Mesothelial cell of epicardium (in vitro differentiated cells): ENCODE results near the gene TMEM208. TPM values are rescaled to one million over a fixed set of nuclear protein-coding genes. Genes with fewer than 3 reads are reported as not detected.

Experiments used
- DNase-seq, 2 experiments: peaks; one replicate each; pipeline ENCODE4 v3.0.0; 2021; ENCODE audit warnings: low spot score in 2 of 2; ENCODE audit not compliant: unreplicated experiment in 2 of 2
- H3K27ac Mint-ChIP-seq: 2 replicates; pipeline ENCODE4 v1.8.0; 2021; ENCODE audit warnings: mixed read lengths
- H3K27me3 Mint-ChIP-seq: 2 replicates; pipeline ENCODE4 v1.8.0; 2021; ENCODE audit warnings: low read depth, mixed read lengths
- H3K36me3 Mint-ChIP-seq: 2 replicates; pipeline ENCODE4 v1.8.0; 2021; ENCODE audit warnings: mixed read lengths
- H3K4me1 Mint-ChIP-seq: 2 replicates; pipeline ENCODE4 v1.8.0; 2021; ENCODE audit warnings: mixed read lengths
- H3K4me3 Mint-ChIP-seq: 2 replicates; pipeline ENCODE4 v1.8.0; 2021; ENCODE audit warnings: mild to moderate bottlenecking, moderate library complexity, mixed read lengths
- H3K9me3 Mint-ChIP-seq: 2 replicates; pipeline ENCODE4 v1.8.0; 2021; ENCODE audit warnings: mixed read lengths
- CTCF ChIP-seq: fragments of 200-600 bp; sonication (generic); IDR thresholded peaks from one replicate; pipeline ENCODE4 v1.5.0; 2021; ENCODE audit warnings: antibody characterized with exemption; ENCODE audit not compliant: unreplicated experiment
- total RNA-seq: library from RNA; stranded (reverse); gene quantifications from 3 replicates; pipeline ENCODE4 v1.2.1, GENCODE V29; 2021

Gene TMEM208
- total RNA-seq, 1 donor from 2014 or later: 36.3 TPM

- H3K27me3 Mint-ChIP-seq: no peaks in the 10 kb centered on the region
- H3K4me1 Mint-ChIP-seq: no peaks in the 10 kb centered on the region
- H3K9me3 Mint-ChIP-seq: no peaks in the 10 kb centered on the region
Measured at GRCh38 chr16:67208154-67208896, 18.6 kb upstream of the TMEM208 start.

DNA sequence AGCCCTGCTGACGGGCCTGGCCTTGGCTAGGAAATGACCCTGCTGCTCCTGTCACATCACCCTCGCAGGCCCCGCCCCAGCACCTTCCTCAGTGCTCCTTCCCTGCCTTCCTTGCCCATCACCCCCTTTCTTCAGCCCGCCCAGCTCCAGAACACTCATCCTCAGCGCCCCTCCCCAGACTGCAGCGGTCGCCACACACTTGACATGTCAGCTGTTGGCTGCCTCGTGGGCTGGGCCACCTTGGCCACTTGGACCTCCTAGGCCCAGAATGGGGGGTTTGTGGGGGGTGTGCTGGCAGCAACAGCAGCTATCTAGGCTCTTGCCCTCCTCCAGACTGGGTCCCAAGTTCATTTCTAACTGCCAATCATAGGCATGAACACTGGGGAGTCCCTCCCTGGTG is 17.4 kb upstream of the TMEM208 start:
- no peaks in the 10 kb centered on the region for H3K4me1 Mint-ChIP-seq
- no peak for TF ChIP-seq CTCF

More at GRCh38 chr16:67208154-67208896, 18.6 kb upstream of the TMEM208 start:
- no peak for DNase-seq
- no peak for TF ChIP-seq CTCF
- Mint-ChIP-seq H3K36me3 (no peaks in the 10 kb centered on the region), H3K4me3 (no peak overlapping the region), H3K27ac (no peak overlapping the region)

DNA sequence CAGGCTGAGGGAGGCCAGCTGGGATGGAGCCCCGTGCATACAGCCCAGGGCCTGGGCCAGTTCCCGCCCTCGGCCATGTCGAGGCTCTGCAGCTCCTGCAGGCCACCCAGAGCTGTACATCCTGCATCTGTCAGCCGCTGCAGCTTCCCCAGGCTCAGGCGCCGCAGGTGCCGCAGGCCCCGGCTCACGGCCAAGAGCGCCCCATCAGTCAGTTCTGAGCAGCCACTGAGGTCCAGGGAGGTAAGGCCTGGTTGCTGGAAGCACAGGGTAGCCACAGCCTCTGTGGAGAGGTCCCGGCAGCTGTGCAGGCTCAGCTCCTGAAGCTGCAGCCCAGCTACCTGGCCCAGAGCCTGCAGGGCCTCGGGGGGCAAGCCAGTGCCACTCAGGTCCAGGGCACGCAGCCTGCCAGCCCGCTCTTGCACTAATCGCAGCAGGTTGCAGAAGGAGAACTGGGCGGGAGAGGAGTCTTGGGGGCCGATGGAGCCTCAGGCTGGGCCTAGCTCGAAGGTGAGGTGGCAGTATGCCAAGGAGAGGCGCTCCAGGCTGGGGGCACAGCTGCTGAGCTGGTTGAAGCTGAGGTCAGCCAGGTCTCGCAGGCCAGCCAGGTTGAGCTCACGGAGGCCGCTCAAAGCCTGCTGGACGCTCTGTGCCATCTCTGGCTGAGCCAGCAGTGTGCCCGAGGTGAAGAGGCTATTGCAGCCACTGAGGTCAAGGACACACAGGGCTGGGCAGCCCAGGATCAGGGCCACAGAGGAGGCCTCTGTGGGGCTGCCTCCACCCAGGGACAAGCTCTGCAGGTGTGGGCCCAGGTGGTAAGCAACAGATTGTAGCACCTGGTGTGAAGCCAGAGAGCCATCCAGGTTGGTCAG is 16.6 kb upstream of the TMEM208 start:
- Mint-ChIP-seq H3K4me1 (no peaks in the 10 kb centered on the region), H3K9me3 (no peaks in the 10 kb centered on the region), H3K4me3 (no peak overlapping the region), H3K27ac (no peak overlapping the region), H3K27me3 (no peaks in the 10 kb centered on the region), H3K36me3 (no peaks in the 10 kb centered on the region)
- TF ChIP-seq CTCF: no peak
- no peak for DNase-seq

More for the DNA sequence above, 17.4 kb upstream of the TMEM208 start:
- H3K27me3 Mint-ChIP-seq: no peaks in the 10 kb centered on the region
- no peaks in the 10 kb centered on the region for H3K9me3 Mint-ChIP-seq
- no peak for DNase-seq
- no peak overlapping the region for H3K4me3 Mint-ChIP-seq
- H3K36me3 Mint-ChIP-seq: no peaks in the 10 kb centered on the region
- H3K27ac Mint-ChIP-seq: no peak overlapping the region

GRCh38 chr16:67211674-67212073 is 15.3 kb upstream of the TMEM208 start:
- peaks cover under 1% of the 10 kb centered on the region for H3K36me3 Mint-ChIP-seq
- DNase-seq: no peak
- no peak overlapping the region for H3K27ac Mint-ChIP-seq
- H3K4me1 Mint-ChIP-seq: no peaks in the 10 kb centered on the region
- H3K9me3 Mint-ChIP-seq: no peaks in the 10 kb centered on the region
- no peak overlapping the region for H3K4me3 Mint-ChIP-seq
- no peak for TF ChIP-seq CTCF
- H3K27me3 Mint-ChIP-seq: no peaks in the 10 kb centered on the region

DNA sequence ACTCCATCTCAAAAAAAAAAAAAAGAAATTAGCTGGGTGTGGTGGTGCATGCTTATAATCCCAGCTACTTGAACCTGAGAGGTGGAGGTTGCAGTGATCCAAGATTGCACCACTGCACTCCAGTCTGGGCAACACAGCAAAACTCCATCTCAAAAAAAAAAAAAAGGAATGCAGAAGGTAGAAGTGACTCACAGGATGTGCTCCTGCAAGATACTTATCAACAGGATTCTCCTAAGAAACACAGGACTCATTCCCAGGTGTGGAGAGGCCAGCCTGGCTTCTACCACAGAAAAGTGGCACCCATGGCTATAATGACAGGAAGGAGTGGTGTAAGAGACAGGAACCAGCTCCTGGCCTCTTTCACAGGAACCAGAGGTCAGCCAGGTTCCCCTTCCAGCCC is 14.2 kb upstream of the TMEM208 start:
- no peak for DNase-seq
- Mint-ChIP-seq H3K36me3 (peaks cover 5% of the 10 kb centered on the region), H3K4me1 (no peaks in the 10 kb centered on the region), H3K9me3 (no peaks in the 10 kb centered on the region), H3K4me3 (no peak overlapping the region), H3K27me3 (no peaks in the 10 kb centered on the region), H3K27ac (no peak overlapping the region)
- TF ChIP-seq CTCF: no peak
